H1 (cell line): ENCODE results near the gene KIF5C. TPM values are rescaled to one million over a fixed set of nuclear protein-coding genes. Genes with fewer than 3 reads are reported as not detected.

ENCODE experiments used
- CTCF ChIA-PET: fragments of 300-600 bp; sonication (Branson Sonifier 250); formaldehyde crosslinking; loops from one replicate; lab custom pipeline; 2021; ENCODE audit not compliant: partially characterized antibody; lab: Charles Lee
- POLR2A ChIA-PET: fragments of 300-600 bp; sonication (Branson Sonifier 250); formaldehyde crosslinking; loops from one replicate; lab custom pipeline; 2021; ENCODE audit warnings: inconsistent platforms; ENCODE audit not compliant: partially characterized antibody; lab: Charles Lee
- DNase-seq, 2 experiments: peaks; one replicate each; pipeline versions ENCODE4 v3.0.0 to v3.0.0-alpha.2; 2010 to 2022; ENCODE audit warnings: low spot score in 2 of 2, low read depth in 1 of 2, mixed read lengths in 1 of 2
- FAIRE-seq: peaks from 2 replicates; lab custom pipeline; 2011; peaks lifted over from hg19 to GRCh38; lab: Jason Lieb, UNC
- H2AFZ ChIP-seq: 2 replicates; pipeline ENCODE4 v1.8.1; 2012; ENCODE audit warnings: low read length, inconsistent platforms
- H2AK5ac ChIP-seq: 2 replicates; pipeline ENCODE4 v1.6.1; 2013; ENCODE audit warnings: low read depth, low read length
- H2BK120ac ChIP-seq: replicated peaks from 2 replicates; pipeline ENCODE3; 2013; ENCODE audit warnings: low read depth, low read length, inconsistent platforms
- H2BK12ac ChIP-seq: 2 replicates; pipeline ENCODE4 v1.6.1; 2013; ENCODE audit warnings: low read depth, low read length
- H2BK15ac ChIP-seq: 2 replicates; pipeline ENCODE4 v1.6.1; 2013; ENCODE audit warnings: low read length
- H2BK20ac ChIP-seq: 2 replicates; pipeline ENCODE4 v1.6.1; 2013; ENCODE audit warnings: low read length
- H2BK5ac ChIP-seq: 2 replicates; pipeline ENCODE4 v1.6.1; 2013; ENCODE audit warnings: low read depth, low read length
- H3K14ac ChIP-seq: 2 replicates; pipeline ENCODE4 v1.6.1; 2013; ENCODE audit warnings: inconsistent platforms; ENCODE audit not compliant: insufficient read length
- H3K18ac ChIP-seq: 2 replicates; pipeline ENCODE4 v1.6.1; 2013; ENCODE audit warnings: low read length; ENCODE audit errors: extremely low read depth
- H3K23ac ChIP-seq: 2 replicates; pipeline ENCODE4 v1.6.1; 2013; ENCODE audit warnings: inconsistent platforms; ENCODE audit not compliant: insufficient read length
- H3K23me2 ChIP-seq: 2 replicates; pipeline ENCODE4 v1.6.1; 2013; ENCODE audit warnings: low read depth, low read length
- H3K27ac ChIP-seq: 2 replicates; pipeline ENCODE4 v1.6.1; 2011; ENCODE audit warnings: low read depth, low read length, inconsistent platforms
- H3K27me3 ChIP-seq, 4 experiments: replicated peaks in 1 of 4; 1 replicate in 1 of 4; 2 replicates in 3 of 4; pipeline versions ENCODE4 v1.6.1 to v1.8.1; 2011 to 2013; ENCODE audit warnings: low read length in 3 of 4, mild to moderate bottlenecking in 3 of 4, inconsistent platforms in 2 of 4, mixed read lengths in 2 of 4, moderate library complexity in 1 of 4; ENCODE audit not compliant: control insufficient read depth in 3 of 4, insufficient read depth in 3 of 4; ENCODE audit errors: extremely low read depth in 1 of 4
- H3K36me3 ChIP-seq, 4 experiments: 2 replicates each; pipeline versions ENCODE4 v1.6.1 to v1.8.1; 2011 to 2013; ENCODE audit warnings: mild to moderate bottlenecking in 4 of 4, low read length in 3 of 4, moderate library complexity in 2 of 4, control low read depth in 1 of 4, inconsistent platforms in 1 of 4; ENCODE audit not compliant: insufficient read depth in 4 of 4, control insufficient read depth in 2 of 4
- H3K4ac ChIP-seq: replicated peaks from 2 replicates; pipeline ENCODE3; 2013; ENCODE audit warnings: low read length, low read depth, mixed read lengths, inconsistent platforms; ENCODE audit not compliant: insufficient read length
- H3K4me1 ChIP-seq, 4 experiments: replicated peaks in 1 of 4; 1 replicate in 1 of 4; 2 replicates in 3 of 4; pipeline versions ENCODE4 v1.6.1 to v1.8.1; 2011 to 2013; ENCODE audit warnings: low read length in 3 of 4, inconsistent platforms in 2 of 4, mixed read lengths in 1 of 4; ENCODE audit not compliant: insufficient read depth in 4 of 4, control insufficient read depth in 3 of 4
- H3K4me2 ChIP-seq, 2 experiments: 2 replicates each; pipeline versions ENCODE4 v1.6.1 to v1.8.1; 2011 to 2013; ENCODE audit warnings: low read depth in 2 of 2, low read length in 2 of 2, control low read depth in 1 of 2, inconsistent platforms in 1 of 2, mild to moderate bottlenecking in 1 of 2; ENCODE audit not compliant: insufficient read depth in 1 of 2
- H3K4me3 ChIP-seq, 4 experiments: fragments of 200-600, 300-600 bp in 1 of 4; sonication (generic), shearing (Covaris generic), sonication (Bioruptor Twin) in 1 of 4; 2 replicates each; pipeline versions ENCODE4 v1.5.1 to v1.8.1; 2011 to 2016; ENCODE audit warnings: low read length in 4 of 4, low read depth in 3 of 4, control low read depth in 2 of 4, inconsistent platforms in 2 of 4, mild to moderate bottlenecking in 2 of 4, mixed read lengths in 1 of 4, moderate library complexity in 1 of 4; ENCODE audit not compliant: insufficient read depth in 2 of 4; ENCODE audit errors: extremely low read depth in 1 of 4
- H3K56ac ChIP-seq: replicated peaks from 2 replicates; pipeline ENCODE3; 2013; ENCODE audit warnings: low read depth, mild to moderate bottlenecking, mixed read lengths, low read length, inconsistent platforms; ENCODE audit not compliant: insufficient read length
- H3K79me1 ChIP-seq: 2 replicates; pipeline ENCODE4 v1.6.1; 2013; ENCODE audit warnings: low read depth, low read length, control low read depth
- H3K79me2 ChIP-seq, 2 experiments: 2 replicates each; pipeline versions ENCODE4 v1.6.1 to v1.8.1; 2012 to 2013; ENCODE audit warnings: low read length in 2 of 2, mild to moderate bottlenecking in 2 of 2, inconsistent platforms in 1 of 2; ENCODE audit not compliant: insufficient read depth in 2 of 2, control insufficient read depth in 1 of 2
- H3K9ac ChIP-seq, 4 experiments: replicated peaks in 1 of 4; 1 replicate in 1 of 4; 2 replicates in 3 of 4; pipeline versions ENCODE4 v1.6.1 to v1.8.1; 2011 to 2013; ENCODE audit warnings: low read depth in 3 of 4, low read length in 3 of 4, control low read depth in 2 of 4, mild to moderate bottlenecking in 2 of 4, moderate library complexity in 2 of 4, inconsistent platforms in 1 of 4; ENCODE audit errors: extremely low read depth in 1 of 4
- H3K9me3 ChIP-seq, 2 experiments: 2 replicates each; pipeline versions ENCODE4 v1.6.1 to v1.8.1; 2012 to 2013; ENCODE audit warnings: mild to moderate bottlenecking in 2 of 2, moderate library complexity in 2 of 2, control low read depth in 1 of 2, inconsistent platforms in 1 of 2, low read depth in 1 of 2, low read length in 1 of 2, mixed read lengths in 1 of 2; ENCODE audit not compliant: insufficient read depth in 2 of 2
- H4K20me1 ChIP-seq, 2 experiments: replicated peaks in 1 of 2; 2 replicates each; pipeline versions ENCODE3 to v1.8.1; 2011 to 2013; ENCODE audit warnings: inconsistent platforms in 2 of 2, low read length in 2 of 2, mild to moderate bottlenecking in 1 of 2; ENCODE audit not compliant: insufficient read depth in 2 of 2, control insufficient read depth in 1 of 2
- H4K5ac ChIP-seq: 2 replicates; pipeline ENCODE4 v1.6.1; 2013; ENCODE audit warnings: low read length, low read depth, mixed read lengths, inconsistent platforms; ENCODE audit not compliant: insufficient read length
- H4K8ac ChIP-seq: 2 replicates; pipeline ENCODE4 v1.8.0; 2013; ENCODE audit warnings: mild to moderate bottlenecking, moderate library complexity, low read length, inconsistent platforms; ENCODE audit not compliant: insufficient read depth; ENCODE audit errors: extremely low read depth
- H4K91ac ChIP-seq: replicated peaks from 2 replicates; pipeline ENCODE3; 2013; ENCODE audit warnings: low read length, mixed read lengths, inconsistent platforms; ENCODE audit not compliant: insufficient read length
- CHD1 ChIP-seq: IDR thresholded peaks from 2 replicates; pipeline ENCODE4 v1.6.1; 2012; ENCODE audit warnings: low read depth, low read length, improper control_type of control experiment
- EZH2 ChIP-seq: fragments of 200-600 bp; sonication (generic); IDR thresholded peaks from 2 replicates; pipeline ENCODE4 v1.7.1; 2012; ENCODE audit warnings: low read depth, mild to moderate bottlenecking, moderate library complexity, low read length, inconsistent platforms; ENCODE audit not compliant: severe bottlenecking
- KDM4A ChIP-seq: IDR thresholded peaks from one replicate; pipeline ENCODE4 v1.7.1; 2012; ENCODE audit warnings: low read depth, mild to moderate bottlenecking, moderate library complexity, low read length, inconsistent platforms; ENCODE audit not compliant: severe bottlenecking
- MAFK ChIP-seq: IDR thresholded peaks from 2 replicates; pipeline ENCODE4 v1.6.1; 2012; ENCODE audit warnings: low read depth, mild to moderate bottlenecking, improper control_type of control experiment, low read length
- SP1 ChIP-seq: IDR thresholded peaks from 2 replicates; pipeline ENCODE4 v1.6.1; 2011; ENCODE audit warnings: low read depth, low read length
- ZNF274 ChIP-seq: IDR thresholded peaks from 2 replicates; pipeline ENCODE4 v1.7.0; 2012; ENCODE audit warnings: low read length, borderline replicate concordance; ENCODE audit errors: extremely low read depth
- WGBS, 2 experiments: shearing (Covaris generic) in 1 of 2; methylation state at CpG; one replicate each; pipeline versions ENCODE4 v1.1.6 to v1.1.7; 2013 to 2015; ENCODE audit warnings: low lambda C conversion rate in 2 of 2, mixed read lengths in 2 of 2, inconsistent platforms in 1 of 2, low coverage in 1 of 2, missing lambda C conversion rate in 1 of 2; ENCODE audit not compliant: insufficient replicate concordance in 2 of 2, insufficient coverage in 1 of 2, insufficient read length in 1 of 2; ENCODE audit errors: extremely low coverage in 1 of 2, missing lambda C conversion rate in 1 of 2; 5-methylcytosine and 5-hydroxymethylcytosine counted together
- polyA plus RNA-seq, 7 experiments: library from polyadenylated mRNA; depleted of rRNA in 3 of 7; stranded (reverse) in 5 of 7; unstranded in 2 of 7; fragments of >200 nt in 5 of 7; fragments of 200-250 nt in 2 of 7; gene quantifications; 1 replicate in 5 of 7; 2 replicates in 1 of 7; 4 replicates in 1 of 7; pipeline versions ENCODE4 v1.2.1 to v1.2.3, GENCODE V29; 2011 to 2013; ENCODE audit warnings: missing spikeins in 2 of 7, mixed read lengths in 2 of 7
- total RNA-seq: library from RNA; stranded (reverse); fragmentation: NEBNext Ultra II Directional; extraction: Animal tissue kit (Norgen Biotek cat#: 25700); gene quantifications from 2 replicates; pipeline ENCODE4 v1.2.1, GENCODE V29; 2021
- TF ChIP-seq, protein P1 (sequence below): IDR thresholded peaks from 2 replicates; pipeline ENCODE4 v1.6.1; 2012; ENCODE audit warnings: inconsistent platforms
- TF ChIP-seq, protein P2 (sequence below), 3 experiments: IDR thresholded peaks; 1 replicate in 2 of 3; 2 replicates in 1 of 3; pipeline versions ENCODE4 v1.5.1 to v1.6.1; 2011; ENCODE audit warnings: low read length in 3 of 3, mild to moderate bottlenecking in 3 of 3, inconsistent platforms in 2 of 3, low read depth in 1 of 3, moderate library complexity in 1 of 3; ENCODE audit not compliant: insufficient read depth in 1 of 3; ENCODE audit errors: control extremely low read depth in 1 of 3

The KIF5C gene
- total and polyA plus RNA-seq, 2 of the 8 experiments (the other 6 are each of a cell fraction or from before 2014, with no cell fraction given), result 16.3 to 66.4 TPM

GRCh38 chr2:149017116-149017985 lies 142.3 kb downstream of the KIF5C start:
- Histone ChIP-seq H3K23me2 (no peaks in the 10 kb centered on the region), H3K27ac (no peak overlapping the region), H2BK20ac (no peak overlapping the region), H2BK12ac (no peak overlapping the region), H4K5ac (no peak overlapping the region), H3K79me1 (no peaks in the 10 kb centered on the region; the same call in 1 of the 2 replicates), H3K23ac (no peak overlapping the region), H3K4me2 (no peak overlapping the region), H3K9me3 (no peaks in the 10 kb centered on the region), H3K4ac (no peak overlapping the region), H3K4me1 (peaks cover 0 to 2% (median 1%) of the 10 kb centered on the region in 4 experiments; a peak in 1 of 7 replicates), H4K20me1 (no peaks in the 10 kb centered on the region), H3K14ac (no peak overlapping the region), H3K27me3 (no peaks in the 10 kb centered on the region), H2BK5ac (no peak overlapping the region; the same call in 1 of the 2 replicates), H2BK120ac (no peak overlapping the region), H4K8ac (no peak overlapping the region), H3K79me2 (no peaks in the 10 kb centered on the region), H3K36me3 (peaks cover 0 to 21% (median 4%) of the 10 kb centered on the region in 4 experiments; a peak in 6 of 8 replicates), H4K91ac (no peak overlapping the region), H3K9ac (no peak overlapping the region), H3K56ac (no peak overlapping the region), H2AFZ (no peak overlapping the region), H2AK5ac (no peak overlapping the region), H3K18ac (no peak overlapping the region), H3K4me3 (no peak overlapping the region), H2BK15ac (no peak overlapping the region)
- peak; percentile 75 for FAIRE-seq
- POLR2A ChIA-PET, result interaction anchor here (0.5 to 2.0 kb wide), 2 partner anchors 10 to 12 kb away, joined by 3 to 6 read pairs; no protein-coding TSS in a partner anchor
- CTCF ChIA-PET, result interaction anchor here (0.6 to 14.6 kb wide), 65 partner anchors 10 to 1057 kb away, joined by 3 to 277 read pairs (median 4); partner anchors contain the start of genes LYPD6 and LYPD6B
- peak; percentile 27 to 89 for DNase-seq
- WGBS, 2 experiments, result 74% methylated on average over 14 of the region's 14 CpGs; no CpG with 5 or more reads in 1 of the 2 experiments
- TF ChIP-seq, protein P1, sequence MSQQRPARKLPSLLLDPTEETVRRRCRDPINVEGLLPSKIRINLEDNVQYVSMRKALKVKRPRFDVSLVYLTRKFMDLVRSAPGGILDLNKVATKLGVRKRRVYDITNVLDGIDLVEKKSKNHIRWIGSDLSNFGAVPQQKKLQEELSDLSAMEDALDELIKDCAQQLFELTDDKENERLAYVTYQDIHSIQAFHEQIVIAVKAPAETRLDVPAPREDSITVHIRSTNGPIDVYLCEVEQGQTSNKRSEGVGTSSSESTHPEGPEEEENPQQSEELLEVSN, result no peak
- TF ChIP-seq SP1, result no peak
- no peak for TF ChIP-seq CHD1
- TF ChIP-seq KDM4A, result no peak
- no peak for TF ChIP-seq MAFK
- TF ChIP-seq ZNF274, result no peak
- TF ChIP-seq, protein P2, sequence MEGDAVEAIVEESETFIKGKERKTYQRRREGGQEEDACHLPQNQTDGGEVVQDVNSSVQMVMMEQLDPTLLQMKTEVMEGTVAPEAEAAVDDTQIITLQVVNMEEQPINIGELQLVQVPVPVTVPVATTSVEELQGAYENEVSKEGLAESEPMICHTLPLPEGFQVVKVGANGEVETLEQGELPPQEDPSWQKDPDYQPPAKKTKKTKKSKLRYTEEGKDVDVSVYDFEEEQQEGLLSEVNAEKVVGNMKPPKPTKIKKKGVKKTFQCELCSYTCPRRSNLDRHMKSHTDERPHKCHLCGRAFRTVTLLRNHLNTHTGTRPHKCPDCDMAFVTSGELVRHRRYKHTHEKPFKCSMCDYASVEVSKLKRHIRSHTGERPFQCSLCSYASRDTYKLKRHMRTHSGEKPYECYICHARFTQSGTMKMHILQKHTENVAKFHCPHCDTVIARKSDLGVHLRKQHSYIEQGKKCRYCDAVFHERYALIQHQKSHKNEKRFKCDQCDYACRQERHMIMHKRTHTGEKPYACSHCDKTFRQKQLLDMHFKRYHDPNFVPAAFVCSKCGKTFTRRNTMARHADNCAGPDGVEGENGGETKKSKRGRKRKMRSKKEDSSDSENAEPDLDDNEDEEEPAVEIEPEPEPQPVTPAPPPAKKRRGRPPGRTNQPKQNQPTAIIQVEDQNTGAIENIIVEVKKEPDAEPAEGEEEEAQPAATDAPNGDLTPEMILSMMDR (IDR thresholded peaks at IDR 0.05; ENCODE audit: control extremely low read depth in 1 of 3, insufficient read depth in 1 of 3, low read depth in 1 of 3, low read length in 3 of 3), result peak; percentile 72 to 87 (median 82)
- no peak for TF ChIP-seq EZH2
